ENCODE data around the gene TBCCD1.

DNA sequence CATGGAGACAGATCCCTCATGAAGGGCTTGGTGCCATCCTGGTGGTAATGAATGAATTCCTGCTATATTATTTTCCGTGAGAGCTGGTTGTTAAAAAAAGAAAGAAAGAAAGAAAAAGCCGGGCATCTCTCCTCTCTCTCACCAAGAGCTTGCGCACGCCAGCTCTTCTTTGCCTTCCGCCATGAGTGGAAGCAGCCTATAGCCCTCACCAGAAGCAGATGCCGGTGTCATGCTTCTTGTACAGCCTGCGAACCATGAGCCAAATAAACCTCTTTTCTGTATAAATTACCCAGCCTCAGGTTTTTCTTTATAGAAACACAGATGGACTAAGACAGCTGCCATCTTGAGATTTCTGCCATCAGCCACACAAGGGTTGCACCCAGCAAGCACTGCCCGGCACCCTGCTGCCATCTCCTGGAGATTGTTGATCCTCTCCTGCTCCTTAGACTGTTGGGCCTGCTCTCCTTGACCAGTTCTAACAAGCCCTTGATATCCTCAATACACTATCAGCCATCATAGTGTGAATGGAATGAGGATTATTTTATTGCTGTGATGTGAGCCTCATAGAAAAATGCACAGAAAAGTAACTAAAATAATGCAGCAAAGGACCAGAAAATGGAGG lies 42.2 kb upstream of the TBCCD1 start:
- TF ChIP-seq, protein P1, sequence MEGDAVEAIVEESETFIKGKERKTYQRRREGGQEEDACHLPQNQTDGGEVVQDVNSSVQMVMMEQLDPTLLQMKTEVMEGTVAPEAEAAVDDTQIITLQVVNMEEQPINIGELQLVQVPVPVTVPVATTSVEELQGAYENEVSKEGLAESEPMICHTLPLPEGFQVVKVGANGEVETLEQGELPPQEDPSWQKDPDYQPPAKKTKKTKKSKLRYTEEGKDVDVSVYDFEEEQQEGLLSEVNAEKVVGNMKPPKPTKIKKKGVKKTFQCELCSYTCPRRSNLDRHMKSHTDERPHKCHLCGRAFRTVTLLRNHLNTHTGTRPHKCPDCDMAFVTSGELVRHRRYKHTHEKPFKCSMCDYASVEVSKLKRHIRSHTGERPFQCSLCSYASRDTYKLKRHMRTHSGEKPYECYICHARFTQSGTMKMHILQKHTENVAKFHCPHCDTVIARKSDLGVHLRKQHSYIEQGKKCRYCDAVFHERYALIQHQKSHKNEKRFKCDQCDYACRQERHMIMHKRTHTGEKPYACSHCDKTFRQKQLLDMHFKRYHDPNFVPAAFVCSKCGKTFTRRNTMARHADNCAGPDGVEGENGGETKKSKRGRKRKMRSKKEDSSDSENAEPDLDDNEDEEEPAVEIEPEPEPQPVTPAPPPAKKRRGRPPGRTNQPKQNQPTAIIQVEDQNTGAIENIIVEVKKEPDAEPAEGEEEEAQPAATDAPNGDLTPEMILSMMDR (conservative IDR thresholded peaks at IDR 0.05): peak; percentile 45; the same call in 1 of the 2 replicates
- TF ChIP-seq EZH2 (IDR thresholded peaks at IDR 0.05; ENCODE audit: low read depth): no peak
